Mesothelial cell of epicardium (in vitro differentiated cells): ENCODE data around the gene LRRC72. TPM values are rescaled to one million over a fixed set of nuclear protein-coding genes. Genes with fewer than 3 reads are reported as not detected.
A peak's percentile ranks its signal among the peaks of the same experiment; 100 is the strongest.

ENCODE experiments used
- DNase-seq, 2 experiments: peaks; one replicate each; pipeline ENCODE4 v3.0.0; 2021; ENCODE audit warnings: low spot score in 2 of 2; ENCODE audit not compliant: unreplicated experiment in 2 of 2
- H3K27ac Mint-ChIP-seq: 2 replicates; pipeline ENCODE4 v1.8.0; 2021; ENCODE audit warnings: mixed read lengths
- H3K27me3 Mint-ChIP-seq: 2 replicates; pipeline ENCODE4 v1.8.0; 2021; ENCODE audit warnings: low read depth, mixed read lengths
- H3K36me3 Mint-ChIP-seq: 2 replicates; pipeline ENCODE4 v1.8.0; 2021; ENCODE audit warnings: mixed read lengths
- H3K4me1 Mint-ChIP-seq: 2 replicates; pipeline ENCODE4 v1.8.0; 2021; ENCODE audit warnings: mixed read lengths
- H3K4me3 Mint-ChIP-seq: 2 replicates; pipeline ENCODE4 v1.8.0; 2021; ENCODE audit warnings: mild to moderate bottlenecking, moderate library complexity, mixed read lengths
- H3K9me3 Mint-ChIP-seq: 2 replicates; pipeline ENCODE4 v1.8.0; 2021; ENCODE audit warnings: mixed read lengths
- total RNA-seq: library from RNA; stranded (reverse); gene quantifications from 3 replicates; pipeline ENCODE4 v1.2.1, GENCODE V29; 2021
- TF ChIP-seq, protein P1 (sequence below): fragments of 200-600 bp; sonication (generic); IDR thresholded peaks from one replicate; pipeline ENCODE4 v1.5.0; 2021; ENCODE audit warnings: antibody characterized with exemption; ENCODE audit not compliant: unreplicated experiment

The LRRC72 gene
- total RNA-seq, 1 donor from 2014 or later = not detected

DNA sequence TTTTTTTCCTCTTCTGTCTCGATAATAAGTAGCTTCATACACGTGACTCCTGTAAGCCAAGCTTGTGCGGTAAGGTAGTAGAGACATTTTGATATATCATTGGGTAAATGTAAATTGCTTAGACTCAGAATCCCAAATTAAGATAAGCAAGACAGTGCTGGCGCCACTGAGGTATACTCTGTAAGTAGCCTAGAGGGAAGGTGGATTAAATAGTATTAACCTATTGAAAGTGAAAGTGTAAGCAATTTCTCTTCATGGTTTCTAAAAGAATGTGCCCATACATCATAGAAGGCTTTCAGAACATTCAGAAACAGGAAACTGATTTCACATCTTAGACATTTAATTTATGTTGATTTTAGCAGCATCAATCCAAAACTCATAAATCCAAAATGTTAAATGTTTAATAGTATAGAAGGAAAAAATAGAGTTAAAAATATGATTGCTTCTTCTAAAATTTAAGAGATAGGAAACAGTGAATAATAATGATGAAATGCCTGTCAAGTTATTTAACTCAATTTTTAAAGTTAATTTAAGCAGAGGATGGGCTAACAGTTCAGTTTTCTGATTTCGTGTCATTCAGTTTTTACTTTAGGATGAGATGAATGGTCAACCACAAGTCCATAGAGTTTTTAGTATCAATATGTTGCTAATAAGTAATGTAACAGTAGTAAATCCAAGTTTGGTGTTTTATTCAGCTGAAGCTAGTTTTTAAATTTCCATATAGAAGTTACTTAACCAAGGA, 36.8 kb downstream of the LRRC72 start:
- H3K36me3 Mint-ChIP-seq = no peaks in the 10 kb centered on the region
- peaks cover 35% of the 10 kb centered on the region for H3K4me1 Mint-ChIP-seq
- peaks cover 1% of the 10 kb centered on the region for H3K9me3 Mint-ChIP-seq
- H3K27me3 Mint-ChIP-seq = peaks cover 3% of the 10 kb centered on the region
- TF ChIP-seq, protein P1, sequence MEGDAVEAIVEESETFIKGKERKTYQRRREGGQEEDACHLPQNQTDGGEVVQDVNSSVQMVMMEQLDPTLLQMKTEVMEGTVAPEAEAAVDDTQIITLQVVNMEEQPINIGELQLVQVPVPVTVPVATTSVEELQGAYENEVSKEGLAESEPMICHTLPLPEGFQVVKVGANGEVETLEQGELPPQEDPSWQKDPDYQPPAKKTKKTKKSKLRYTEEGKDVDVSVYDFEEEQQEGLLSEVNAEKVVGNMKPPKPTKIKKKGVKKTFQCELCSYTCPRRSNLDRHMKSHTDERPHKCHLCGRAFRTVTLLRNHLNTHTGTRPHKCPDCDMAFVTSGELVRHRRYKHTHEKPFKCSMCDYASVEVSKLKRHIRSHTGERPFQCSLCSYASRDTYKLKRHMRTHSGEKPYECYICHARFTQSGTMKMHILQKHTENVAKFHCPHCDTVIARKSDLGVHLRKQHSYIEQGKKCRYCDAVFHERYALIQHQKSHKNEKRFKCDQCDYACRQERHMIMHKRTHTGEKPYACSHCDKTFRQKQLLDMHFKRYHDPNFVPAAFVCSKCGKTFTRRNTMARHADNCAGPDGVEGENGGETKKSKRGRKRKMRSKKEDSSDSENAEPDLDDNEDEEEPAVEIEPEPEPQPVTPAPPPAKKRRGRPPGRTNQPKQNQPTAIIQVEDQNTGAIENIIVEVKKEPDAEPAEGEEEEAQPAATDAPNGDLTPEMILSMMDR = no peak
- H3K27ac Mint-ChIP-seq = no peak overlapping the region
- H3K4me3 Mint-ChIP-seq = no peak overlapping the region
- DNase-seq = no peak

DNA sequence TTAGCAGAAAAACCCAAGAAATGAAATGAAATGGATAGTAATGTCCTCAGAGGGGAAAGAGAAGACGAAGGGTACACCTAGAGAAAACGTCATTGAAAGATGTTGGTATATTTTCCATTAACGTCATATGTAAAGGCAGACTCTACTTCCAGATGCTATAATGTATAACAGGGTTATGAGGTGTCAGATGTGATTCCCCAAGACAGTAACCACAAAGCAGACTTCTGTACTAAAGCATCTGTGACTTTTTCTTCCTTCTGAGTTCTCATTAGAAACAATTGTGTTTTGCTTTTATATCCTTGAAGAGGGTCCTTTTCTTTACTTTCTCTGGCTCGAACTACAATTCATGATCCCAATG, 37.4 kb downstream of the LRRC72 start:
- Mint-ChIP-seq H3K36me3 (no peaks in the 10 kb centered on the region), H3K27me3 (peaks cover 3% of the 10 kb centered on the region), H3K4me1 (peaks cover 35% of the 10 kb centered on the region), H3K9me3 (peaks cover 4% of the 10 kb centered on the region), H3K4me3 (no peak overlapping the region), H3K27ac (peak overlapping the region; percentile 68)
- TF ChIP-seq, protein P1 = no peak
- no peak for DNase-seq

DNA sequence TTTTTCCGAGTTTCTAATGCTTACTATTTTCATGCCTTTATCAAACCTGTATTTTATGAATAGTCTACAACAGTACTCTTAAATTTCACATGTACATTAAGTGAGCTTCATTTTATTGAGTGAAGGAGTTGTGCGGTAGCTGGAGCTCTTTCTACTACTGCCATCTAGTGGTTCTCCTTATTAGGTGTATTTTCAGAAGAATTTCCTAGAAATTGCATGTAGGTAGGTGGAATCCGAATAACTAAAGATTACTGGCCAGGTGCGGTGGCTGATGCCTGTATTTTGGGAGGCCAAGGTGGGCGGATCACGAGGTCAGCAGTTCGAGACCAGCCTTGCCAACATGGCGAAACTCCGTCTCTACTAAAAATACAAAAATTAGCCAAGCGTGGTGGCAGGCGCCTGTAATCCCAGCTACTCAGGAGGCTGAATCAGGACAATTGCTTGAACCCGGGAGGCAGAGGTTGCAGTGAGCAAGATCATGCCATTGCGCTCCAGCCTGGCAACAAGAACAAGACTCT, 38.3 kb downstream of the LRRC72 start:
- Mint-ChIP-seq H3K4me3 (no peak overlapping the region), H3K9me3 (peaks cover 4% of the 10 kb centered on the region), H3K27me3 (peaks cover 3% of the 10 kb centered on the region), H3K27ac (no peak overlapping the region), H3K4me1 (peaks cover 38% of the 10 kb centered on the region), H3K36me3 (no peaks in the 10 kb centered on the region)
- TF ChIP-seq, protein P1 = peak; percentile 78
- no peak for DNase-seq

DNA sequence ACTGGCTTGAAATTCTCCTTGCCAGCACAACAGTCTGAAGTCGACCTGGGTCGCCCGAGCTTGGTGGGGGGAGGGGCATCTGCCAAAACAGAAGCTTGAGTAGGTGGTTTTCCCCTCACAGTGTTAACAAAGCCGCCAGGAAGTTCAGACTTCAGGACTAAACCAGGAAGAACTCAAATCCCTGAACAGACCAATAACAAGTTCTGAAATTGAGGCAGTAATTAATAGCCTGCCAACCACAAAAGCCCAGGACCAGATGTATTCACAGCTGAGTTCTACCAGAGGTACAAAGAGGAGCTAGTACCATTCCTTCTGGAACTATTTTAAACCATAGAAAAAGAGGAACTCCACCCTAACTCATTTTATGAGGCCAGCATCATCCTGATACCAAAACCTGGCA, 45.3 kb downstream of the LRRC72 start:
- no peak overlapping the region for H3K4me3 Mint-ChIP-seq
- H3K27ac Mint-ChIP-seq = no peak overlapping the region
- peaks cover 7% of the 10 kb centered on the region for H3K4me1 Mint-ChIP-seq
- H3K36me3 Mint-ChIP-seq = peaks cover 5% of the 10 kb centered on the region
- TF ChIP-seq, protein P1 = no peak
- H3K9me3 Mint-ChIP-seq = peaks cover 18% of the 10 kb centered on the region
- DNase-seq = no peak
- no peaks in the 10 kb centered on the region for H3K27me3 Mint-ChIP-seq

DNA sequence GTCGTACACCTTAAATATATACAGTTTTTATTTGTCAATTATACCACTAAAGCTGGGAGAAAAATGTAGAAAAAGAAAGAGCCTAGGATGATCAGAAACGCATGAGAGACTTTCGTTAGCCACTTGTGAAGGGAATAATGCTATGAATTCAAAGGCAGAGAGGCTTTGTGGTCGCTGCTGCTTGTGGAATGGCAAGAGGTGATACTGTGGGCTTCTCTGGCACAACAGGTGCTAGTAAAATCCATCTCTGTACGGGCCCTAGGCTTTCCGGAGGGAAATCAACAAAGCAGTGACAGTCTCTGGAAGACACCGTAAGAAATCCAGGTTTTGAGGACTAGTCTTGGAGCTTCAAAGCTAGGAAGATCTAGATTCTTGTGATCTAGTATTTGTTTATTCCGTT, 52.6 kb downstream of the LRRC72 start:
- no peaks in the 10 kb centered on the region for H3K27me3 Mint-ChIP-seq
- TF ChIP-seq, protein P1 = no peak
- DNase-seq = no peak
- no peak overlapping the region for H3K27ac Mint-ChIP-seq
- H3K9me3 Mint-ChIP-seq = no peaks in the 10 kb centered on the region
- H3K4me1 Mint-ChIP-seq = no peaks in the 10 kb centered on the region
- no peak overlapping the region for H3K4me3 Mint-ChIP-seq
- no peaks in the 10 kb centered on the region for H3K36me3 Mint-ChIP-seq
